Mesodermal cell (in vitro differentiated cells): ENCODE measurements around the gene POLN.

Source experiments
- H3K27ac ChIP-seq: 2 replicates; pipeline ENCODE4 v1.7.0; 2013; ENCODE audit warnings: mild to moderate bottlenecking, low read depth, low read length, moderate library complexity; ENCODE audit not compliant: severe bottlenecking
- H3K36me3 ChIP-seq: 2 replicates; pipeline ENCODE4 v1.7.1; 2013; ENCODE audit warnings: mild to moderate bottlenecking, low read length, moderate library complexity; ENCODE audit not compliant: control insufficient read depth, insufficient read depth
- H3K4me1 ChIP-seq: one replicate; pipeline ENCODE4 v1.7.1; 2013; ENCODE audit warnings: mild to moderate bottlenecking, low read length; ENCODE audit not compliant: insufficient read depth, control insufficient read depth, poor library complexity, severe bottlenecking
- H3K4me3 ChIP-seq: 2 replicates; pipeline ENCODE4 v1.7.0; 2013; ENCODE audit warnings: low read length, control low read depth, mild to moderate bottlenecking; ENCODE audit not compliant: insufficient read depth, poor library complexity, severe bottlenecking; ENCODE audit errors: extremely low read depth
- H3K9me3 ChIP-seq: 2 replicates; pipeline ENCODE4 v1.7.1; 2013; ENCODE audit warnings: mild to moderate bottlenecking, low read length, moderate library complexity; ENCODE audit not compliant: control insufficient read depth
- WGBS, 2 experiments: methylation state at CpG; one replicate each; pipeline ENCODE4 v1.1.5; 2013; ENCODE audit warnings: missing lambda C conversion rate in 2 of 2; ENCODE audit not compliant: insufficient coverage in 2 of 2; 5-methylcytosine and 5-hydroxymethylcytosine counted together

The POLN gene

DNA sequence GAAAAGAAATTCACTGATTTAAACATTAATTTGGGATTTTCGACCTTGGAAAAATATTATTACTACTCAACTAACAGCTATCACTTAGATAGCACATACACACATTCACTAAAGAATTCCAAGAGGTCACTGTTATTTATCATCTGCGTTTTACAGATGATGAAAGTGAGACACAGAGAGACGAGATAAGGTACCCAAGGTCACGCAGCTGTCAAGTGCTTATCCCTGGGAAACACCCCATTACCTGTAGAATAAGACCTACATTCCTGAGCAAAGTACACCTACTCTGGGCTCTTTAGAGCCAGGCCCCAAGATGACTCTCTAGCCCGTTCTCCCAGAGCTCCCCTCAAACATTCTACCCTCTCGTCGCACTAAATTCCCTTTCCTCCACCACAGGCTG is 48.6 kb downstream of the POLN start:
- WGBS, 2 experiments: 88 to 98% methylated on average over 6 of the region's 7 CpGs
- no peak overlapping the region for H3K27ac ChIP-seq
- no peaks in the 10 kb centered on the region for H3K9me3 ChIP-seq

DNA sequence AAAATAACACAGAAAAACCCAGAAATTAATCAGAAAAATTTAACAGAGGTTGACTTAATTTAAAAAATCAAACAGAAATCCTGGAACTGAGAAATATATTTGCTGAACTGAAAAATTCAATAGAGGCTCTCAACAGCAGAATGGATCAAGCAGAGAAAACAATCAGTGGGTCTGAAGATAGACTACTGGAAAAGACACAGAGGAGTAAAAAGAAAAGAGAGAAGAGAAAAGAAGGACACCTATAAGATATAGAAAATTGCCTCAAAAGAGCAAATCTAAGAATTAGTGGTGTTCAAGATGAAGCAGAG is 55.1 kb downstream of the POLN start:
- H3K4me1 ChIP-seq: no peaks in the 10 kb centered on the region

More for the DNA sequence above, 48.6 kb downstream of the POLN start:
- H3K4me3 ChIP-seq: no peak overlapping the region
- no peaks in the 10 kb centered on the region for H3K4me1 ChIP-seq
- H3K36me3 ChIP-seq: no peaks in the 10 kb centered on the region

DNA sequence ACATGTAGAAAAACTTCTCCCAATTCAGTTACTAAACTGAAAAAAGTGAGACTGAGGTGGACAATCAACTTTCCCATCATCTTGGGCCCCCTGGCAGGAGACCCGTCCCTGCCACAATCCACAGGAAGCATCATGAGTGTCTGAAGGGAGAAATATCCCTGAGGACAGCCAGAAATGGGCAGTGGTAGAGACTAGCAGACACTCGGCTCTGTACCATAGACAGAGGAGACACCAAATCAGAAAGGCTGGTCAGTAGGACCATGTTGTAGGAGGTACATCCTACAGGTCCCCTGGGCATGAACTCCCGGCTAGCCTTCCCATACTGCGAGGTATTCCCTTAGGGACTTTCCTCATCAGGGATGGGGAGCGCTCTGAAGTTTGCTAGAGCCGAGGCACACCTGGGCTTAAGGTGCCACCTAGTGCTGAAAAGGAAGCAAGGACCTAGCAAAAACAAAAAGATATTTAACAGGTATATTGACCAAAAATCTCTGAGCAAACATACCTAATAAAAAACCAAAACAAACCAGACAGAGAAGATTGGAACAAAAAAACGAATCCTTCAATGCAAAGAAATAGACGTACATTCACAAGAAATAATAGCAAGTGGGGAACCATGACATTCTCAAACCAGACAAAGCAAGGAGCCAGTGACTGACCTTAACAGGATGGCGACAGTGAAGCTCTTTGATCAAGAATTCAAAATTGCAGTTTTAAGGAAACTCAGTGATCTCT is 55.6 kb downstream of the POLN start:
- Histone ChIP-seq H3K4me3 (no peak overlapping the region), H3K27ac (no peak overlapping the region), H3K36me3 (no peaks in the 10 kb centered on the region), H3K9me3 (peaks cover 6% of the 10 kb centered on the region), H3K4me1 (no peaks in the 10 kb centered on the region)
- WGBS, 2 experiments: 32 to 49% methylated on average over 4 to 8 of the region's 9 CpGs

More for the DNA sequence above, 55.1 kb downstream of the POLN start:
- Histone ChIP-seq H3K36me3 (no peaks in the 10 kb centered on the region), H3K4me3 (no peak overlapping the region), H3K9me3 (peaks cover 6% of the 10 kb centered on the region), H3K27ac (no peak overlapping the region)

DNA sequence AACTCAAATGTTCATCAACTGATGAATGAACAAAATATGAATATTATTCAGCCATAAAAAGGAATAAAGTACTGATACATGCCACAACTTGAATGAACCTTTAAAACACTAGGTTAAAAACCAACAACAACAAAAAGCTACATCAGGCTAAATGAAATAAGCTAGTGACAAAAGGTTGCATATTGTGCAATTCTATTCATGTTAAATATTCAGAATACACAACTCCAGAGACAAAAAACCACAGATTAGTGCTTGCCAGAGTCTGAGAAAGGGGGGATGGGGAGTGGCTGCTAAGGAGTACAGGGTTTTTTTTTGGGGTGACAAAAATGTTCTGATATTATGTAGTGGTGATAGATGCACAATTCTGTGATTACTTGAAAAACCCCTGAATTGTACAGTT is 58.5 kb downstream of the POLN start:
- Histone ChIP-seq H3K4me3 (no peak overlapping the region), H3K9me3 (peaks cover 6% of the 10 kb centered on the region), H3K4me1 (no peaks in the 10 kb centered on the region), H3K27ac (no peak overlapping the region), H3K36me3 (no peaks in the 10 kb centered on the region)

DNA sequence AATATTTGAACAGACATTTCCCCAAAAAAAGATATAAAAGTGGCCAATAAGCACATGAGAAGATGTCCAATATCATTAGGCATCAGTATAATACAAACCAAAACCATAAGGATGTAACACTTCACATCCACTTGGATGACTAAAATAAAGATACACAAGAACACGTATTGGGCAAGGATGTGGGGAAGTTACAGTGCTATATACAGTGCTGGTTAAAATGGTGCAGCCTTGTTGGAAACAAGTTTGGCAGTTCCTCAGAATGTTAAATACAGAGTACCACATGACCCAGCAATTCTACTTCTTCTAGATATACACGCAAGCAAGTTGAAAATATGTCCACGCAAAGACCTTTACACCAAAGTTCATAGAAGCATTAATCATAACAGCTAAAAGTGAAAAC is 58.9 kb downstream of the POLN start:
- H3K9me3 ChIP-seq: peaks cover 6% of the 10 kb centered on the region
- H3K36me3 ChIP-seq: no peaks in the 10 kb centered on the region
- H3K27ac ChIP-seq: no peak overlapping the region
- H3K4me1 ChIP-seq: no peaks in the 10 kb centered on the region
- WGBS, 2 experiments: 60 to 100% methylated on average over 1 to 2 of the region's 3 CpGs
- H3K4me3 ChIP-seq: no peak overlapping the region

DNA sequence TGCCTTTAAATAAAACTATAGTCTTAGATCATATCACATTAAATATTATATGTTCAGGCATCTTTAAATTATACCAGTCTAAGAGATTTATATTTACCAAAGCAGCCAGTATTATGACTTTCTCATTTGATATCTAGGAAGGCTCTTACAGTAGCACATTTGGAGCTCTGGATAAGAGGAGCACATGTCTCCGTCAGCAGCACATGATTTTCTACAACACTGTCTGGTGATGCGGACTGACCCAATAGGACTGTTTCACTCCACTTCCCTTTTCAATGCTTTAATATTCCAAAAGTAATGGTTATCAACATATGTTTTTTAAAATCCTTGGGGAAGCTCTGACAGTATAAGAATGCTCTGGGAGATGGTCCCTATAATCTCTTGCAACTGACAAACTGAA is 61.5 kb downstream of the POLN start:
- H3K9me3 ChIP-seq: peaks cover 6% of the 10 kb centered on the region
- H3K36me3 ChIP-seq: no peaks in the 10 kb centered on the region
- 100% methylated on average over 1 of the region's 2 CpGs; no CpG with 5 or more reads in 1 of the 2 experiments for WGBS, 2 experiments
- H3K4me1 ChIP-seq: no peaks in the 10 kb centered on the region
- H3K4me3 ChIP-seq: no peak overlapping the region
- no peak overlapping the region for H3K27ac ChIP-seq

DNA sequence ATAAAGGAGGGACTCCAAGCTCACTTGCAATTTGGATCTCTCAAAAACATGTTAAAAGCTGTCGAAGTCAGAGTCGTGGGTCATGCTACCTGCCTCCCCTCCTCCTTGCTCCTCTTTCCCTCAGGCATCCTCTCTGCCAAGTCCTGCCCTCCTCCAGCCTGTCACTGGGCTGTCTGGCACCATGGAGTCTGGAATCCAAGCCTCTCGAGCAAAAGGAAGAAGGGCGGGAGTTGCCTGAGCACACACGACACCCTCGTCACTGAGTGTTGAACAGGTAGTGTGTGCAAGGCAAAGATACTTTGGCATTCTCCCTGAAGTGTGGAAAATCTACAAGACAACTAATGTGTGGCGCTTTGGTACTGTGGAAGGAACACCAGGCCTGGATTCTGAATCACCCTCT is 62.2 kb downstream of the POLN start:
- Histone ChIP-seq H3K4me3 (no peak overlapping the region), H3K9me3 (peaks cover 6% of the 10 kb centered on the region), H3K4me1 (no peaks in the 10 kb centered on the region), H3K36me3 (no peaks in the 10 kb centered on the region), H3K27ac (no peak overlapping the region)
- 87% methylated on average over 7 of the region's 7 CpGs for WGBS, 2 experiments

DNA sequence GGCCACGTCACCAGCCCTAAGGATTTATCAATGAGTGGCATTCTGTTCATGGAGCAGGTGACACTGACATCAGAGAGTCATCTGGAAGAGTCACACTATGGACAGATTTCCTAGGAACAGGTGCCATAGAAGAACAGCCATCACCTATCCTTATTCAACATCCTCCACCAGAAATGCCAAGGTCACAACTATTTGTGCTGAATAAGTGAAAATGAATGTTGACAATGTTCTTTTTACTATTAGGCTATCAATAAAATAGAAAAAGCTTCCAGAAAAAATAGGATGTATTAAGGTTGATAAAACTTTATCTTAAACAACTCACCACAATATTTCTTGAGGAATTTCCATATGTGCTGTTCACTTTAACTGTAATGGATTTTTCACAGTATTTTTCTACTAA is 62.9 kb downstream of the POLN start:
- H3K27ac ChIP-seq: no peak overlapping the region
- H3K9me3 ChIP-seq: peaks cover 6% of the 10 kb centered on the region
- no peak overlapping the region for H3K4me3 ChIP-seq
- no peaks in the 10 kb centered on the region for H3K4me1 ChIP-seq
- 100% methylated on average over 1 of the region's 1 CpG for WGBS, 2 experiments
- H3K36me3 ChIP-seq: no peaks in the 10 kb centered on the region

DNA sequence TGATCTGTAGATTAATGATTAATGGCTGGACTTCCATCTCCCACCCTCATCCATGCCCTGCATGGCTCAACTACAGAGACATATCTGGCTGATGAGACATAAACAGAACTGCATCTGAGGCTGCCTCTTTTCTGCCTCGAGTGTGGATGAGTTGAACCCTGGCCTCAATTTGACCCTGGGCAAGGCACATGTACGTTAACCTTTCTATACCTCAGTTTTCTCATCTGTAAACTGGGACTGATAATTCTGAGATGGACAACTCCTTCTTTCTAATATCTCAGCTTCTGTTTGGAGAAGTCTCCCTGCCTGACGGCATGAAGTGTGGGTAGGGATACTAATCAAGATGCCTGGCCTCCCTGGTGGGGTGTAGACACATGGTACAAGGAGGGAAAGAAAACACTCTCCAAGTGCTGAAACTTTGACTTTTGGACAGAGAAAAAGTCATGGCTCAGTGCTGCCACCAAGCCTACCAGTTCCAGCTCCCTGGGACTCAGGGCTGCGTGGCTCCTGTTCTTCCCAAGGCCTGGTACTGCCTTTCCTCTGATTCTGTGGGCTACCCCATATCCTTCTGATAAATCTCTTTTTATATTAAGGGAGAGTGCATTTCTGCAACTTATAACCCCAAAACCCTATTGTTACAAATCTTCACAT is 64.4 kb downstream of the POLN start:
- no peak overlapping the region for H3K4me3 ChIP-seq
- no peaks in the 10 kb centered on the region for H3K4me1 ChIP-seq
- H3K9me3 ChIP-seq: peaks cover 6% of the 10 kb centered on the region
- no peaks in the 10 kb centered on the region for H3K36me3 ChIP-seq
- WGBS, 2 experiments: 79 to 90% methylated on average over 1 to 3 of the region's 4 CpGs
- H3K27ac ChIP-seq: no peak overlapping the region

DNA sequence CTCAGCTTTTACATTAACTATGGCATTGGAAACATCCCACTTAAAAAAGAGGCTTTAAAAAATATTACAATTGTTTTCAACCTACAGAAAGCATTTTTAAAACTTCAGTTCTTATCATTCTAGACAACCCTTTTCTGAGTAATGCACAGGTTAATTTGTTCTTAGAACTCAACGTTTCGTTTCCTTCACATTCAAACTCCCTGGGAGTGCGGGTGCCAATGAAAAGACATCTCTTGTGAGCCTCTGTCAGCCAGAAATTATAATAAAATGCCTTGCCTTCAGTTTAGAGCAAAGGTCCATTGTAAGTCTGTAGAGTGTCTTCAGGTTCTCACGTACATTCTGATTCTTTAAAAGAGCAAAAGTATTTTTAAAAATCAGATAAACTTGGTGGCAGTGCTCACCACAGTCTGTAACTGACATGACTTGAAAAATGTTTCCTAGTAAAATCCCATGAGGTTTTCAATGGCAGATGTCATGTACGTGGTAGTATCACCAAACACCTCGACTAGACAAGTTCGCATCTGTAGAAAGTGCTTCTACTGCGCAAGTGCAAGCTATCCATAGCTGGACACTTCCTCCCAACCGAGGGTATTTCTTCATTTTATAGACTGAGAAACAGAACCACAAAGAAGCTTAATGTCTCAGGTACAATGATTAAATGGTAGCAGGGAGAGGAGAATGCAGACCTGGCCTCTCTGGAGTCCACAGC is 65.8 kb downstream of the POLN start:
- Histone ChIP-seq H3K36me3 (no peaks in the 10 kb centered on the region), H3K27ac (no peak overlapping the region), H3K9me3 (no peaks in the 10 kb centered on the region), H3K4me1 (no peaks in the 10 kb centered on the region), H3K4me3 (no peak overlapping the region)
- 83 to 91% methylated on average over 6 to 8 of the region's 9 CpGs for WGBS, 2 experiments

DNA sequence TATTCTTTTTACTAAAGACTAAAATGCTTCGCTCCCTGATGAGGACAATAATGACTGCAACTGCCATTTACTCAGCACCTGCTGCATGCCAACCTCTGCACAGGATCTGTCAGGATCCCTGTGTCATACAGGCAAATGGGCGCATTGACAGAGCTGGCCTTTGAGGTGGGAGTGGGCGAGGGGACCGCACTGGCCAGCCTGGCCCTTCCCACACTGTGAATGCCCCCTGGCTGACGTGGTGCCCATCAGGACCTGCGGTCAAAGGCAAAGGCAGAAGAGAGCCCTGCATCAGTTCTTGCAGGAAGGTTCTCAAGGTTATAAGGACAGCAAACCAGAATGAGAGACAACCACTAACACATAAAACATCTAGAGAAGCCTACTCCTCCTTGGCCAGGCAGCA is 67.9 kb downstream of the POLN start:
- H3K27ac ChIP-seq: no peak overlapping the region

More for the DNA sequence above, 67.9 kb downstream of the POLN start:
- 85 to 95% methylated on average over 3 to 6 of the region's 6 CpGs for WGBS, 2 experiments
- no peaks in the 10 kb centered on the region for H3K4me1 ChIP-seq
- no peaks in the 10 kb centered on the region for H3K9me3 ChIP-seq
- no peak overlapping the region for H3K4me3 ChIP-seq
- no peaks in the 10 kb centered on the region for H3K36me3 ChIP-seq
